Measurements from ENCODE around the gene C1orf21.

Gene C1orf21

DNA sequence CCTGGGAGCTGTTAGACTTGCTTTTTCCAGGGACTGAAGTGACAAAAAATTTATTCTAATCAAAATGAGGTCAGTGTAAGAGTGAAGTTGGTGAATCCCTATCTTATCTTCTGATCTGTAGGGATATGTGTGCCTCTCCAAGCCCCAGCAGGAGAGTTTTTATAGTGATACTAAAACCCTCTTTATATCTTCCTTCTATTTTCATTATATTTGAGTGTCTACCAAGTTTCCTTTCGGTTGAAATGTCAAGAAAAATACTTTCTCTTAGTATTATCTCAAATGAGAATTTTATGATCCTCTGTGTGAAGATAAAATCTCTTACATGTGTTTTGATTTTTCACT, 18.9 kb downstream of the C1orf21 start:
- TF ChIP-seq, protein P1, sequence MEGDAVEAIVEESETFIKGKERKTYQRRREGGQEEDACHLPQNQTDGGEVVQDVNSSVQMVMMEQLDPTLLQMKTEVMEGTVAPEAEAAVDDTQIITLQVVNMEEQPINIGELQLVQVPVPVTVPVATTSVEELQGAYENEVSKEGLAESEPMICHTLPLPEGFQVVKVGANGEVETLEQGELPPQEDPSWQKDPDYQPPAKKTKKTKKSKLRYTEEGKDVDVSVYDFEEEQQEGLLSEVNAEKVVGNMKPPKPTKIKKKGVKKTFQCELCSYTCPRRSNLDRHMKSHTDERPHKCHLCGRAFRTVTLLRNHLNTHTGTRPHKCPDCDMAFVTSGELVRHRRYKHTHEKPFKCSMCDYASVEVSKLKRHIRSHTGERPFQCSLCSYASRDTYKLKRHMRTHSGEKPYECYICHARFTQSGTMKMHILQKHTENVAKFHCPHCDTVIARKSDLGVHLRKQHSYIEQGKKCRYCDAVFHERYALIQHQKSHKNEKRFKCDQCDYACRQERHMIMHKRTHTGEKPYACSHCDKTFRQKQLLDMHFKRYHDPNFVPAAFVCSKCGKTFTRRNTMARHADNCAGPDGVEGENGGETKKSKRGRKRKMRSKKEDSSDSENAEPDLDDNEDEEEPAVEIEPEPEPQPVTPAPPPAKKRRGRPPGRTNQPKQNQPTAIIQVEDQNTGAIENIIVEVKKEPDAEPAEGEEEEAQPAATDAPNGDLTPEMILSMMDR (IDR thresholded peaks at IDR 0.05), result no peak

DNA sequence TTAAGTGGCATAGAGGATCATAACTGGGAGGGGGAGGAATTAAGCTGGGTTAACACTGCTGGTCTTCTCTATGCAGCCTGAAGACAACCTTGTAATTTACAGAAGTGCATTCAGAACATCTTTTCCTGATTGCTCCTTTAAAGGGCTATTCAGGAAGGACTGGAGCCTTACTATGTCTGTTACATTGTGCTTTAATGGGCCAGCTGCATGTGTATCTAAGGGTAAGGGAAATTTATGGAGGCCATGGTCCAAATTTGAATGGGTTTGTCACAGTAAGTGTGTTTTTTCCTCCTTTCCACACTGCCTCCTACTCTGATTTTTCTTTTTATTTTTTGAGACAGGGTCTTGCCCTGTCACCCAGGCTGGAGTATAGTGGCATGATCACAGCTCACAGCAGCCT, 19.6 kb downstream of the C1orf21 start:
- TF ChIP-seq, protein P1 (IDR thresholded peaks at IDR 0.05), result no peak

DNA sequence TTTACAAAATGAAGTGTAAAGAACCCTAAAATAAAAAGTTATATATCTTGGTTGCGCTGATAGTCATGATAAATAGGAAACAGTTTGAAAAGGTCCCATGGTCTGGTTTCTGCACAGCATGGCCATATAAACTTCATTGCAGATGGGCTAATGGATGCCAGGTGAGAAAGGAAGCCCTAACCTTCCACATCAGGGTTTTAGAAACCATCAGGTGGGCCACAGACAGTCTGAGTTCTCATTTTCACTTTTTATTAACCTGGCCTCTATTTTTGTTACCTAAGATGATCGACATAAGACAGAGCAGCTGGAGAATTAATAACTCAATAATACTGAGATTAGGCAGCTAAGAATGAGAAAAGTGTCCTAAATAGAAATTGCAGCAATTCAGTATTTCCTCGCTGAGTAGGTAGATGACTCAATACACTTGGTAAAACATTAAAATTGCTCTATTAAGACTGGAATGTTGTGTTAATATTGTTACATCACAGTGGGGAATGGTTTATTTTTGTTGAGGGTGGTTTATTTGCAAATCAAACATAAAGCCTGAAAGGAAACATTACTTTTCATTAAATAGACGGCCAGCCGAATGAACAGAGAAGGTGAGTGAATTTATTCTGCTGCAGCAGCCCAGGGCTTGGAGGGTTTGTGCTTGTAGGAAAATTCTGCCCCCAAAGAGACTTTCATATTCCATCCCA, 21.1 kb downstream of the C1orf21 start:
- TF ChIP-seq, protein P1 (IDR thresholded peaks at IDR 0.05), result no peak

DNA sequence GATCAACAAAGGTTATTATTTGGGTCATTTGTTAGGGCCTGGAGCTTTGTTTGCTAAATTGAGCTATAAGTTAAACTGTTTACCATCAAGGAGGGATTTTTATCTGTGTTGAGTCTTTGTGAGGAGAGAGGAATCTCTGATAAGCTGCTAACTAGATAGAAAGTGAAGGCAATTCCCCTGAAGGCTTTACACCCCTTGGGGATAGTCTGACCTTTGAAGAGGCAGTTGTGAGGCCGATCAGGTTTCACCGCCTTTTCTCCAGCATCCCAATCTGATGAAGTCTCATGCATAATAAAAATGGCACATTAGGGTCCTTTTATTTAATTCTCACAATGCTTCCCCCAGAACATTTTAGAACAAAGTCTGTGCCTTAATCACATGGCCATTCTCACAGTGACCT, 21.8 kb downstream of the C1orf21 start:
- TF ChIP-seq, protein P1 (IDR thresholded peaks at IDR 0.05), result no peak

DNA sequence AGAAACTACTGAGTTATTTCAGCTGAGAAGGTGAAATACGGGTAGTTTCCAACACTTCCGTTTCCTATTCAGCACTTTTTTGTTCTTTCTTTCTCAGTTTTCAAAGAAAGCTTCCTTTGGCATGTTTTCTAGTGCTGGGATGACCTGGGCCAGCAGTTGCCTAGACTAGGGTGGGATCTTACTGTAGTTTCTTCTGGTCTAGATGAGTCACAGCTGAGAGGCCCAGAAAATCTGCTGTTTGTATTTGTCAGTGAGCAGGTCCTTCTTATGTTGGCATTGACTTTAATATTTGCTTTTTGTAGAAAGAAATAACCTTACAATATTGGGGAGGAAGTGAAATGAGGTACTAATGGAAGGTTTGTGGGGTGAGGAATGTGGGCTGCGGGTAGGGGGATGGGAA, 22.2 kb downstream of the C1orf21 start:
- TF ChIP-seq, protein P1 (IDR thresholded peaks at IDR 0.05), result no peak

DNA sequence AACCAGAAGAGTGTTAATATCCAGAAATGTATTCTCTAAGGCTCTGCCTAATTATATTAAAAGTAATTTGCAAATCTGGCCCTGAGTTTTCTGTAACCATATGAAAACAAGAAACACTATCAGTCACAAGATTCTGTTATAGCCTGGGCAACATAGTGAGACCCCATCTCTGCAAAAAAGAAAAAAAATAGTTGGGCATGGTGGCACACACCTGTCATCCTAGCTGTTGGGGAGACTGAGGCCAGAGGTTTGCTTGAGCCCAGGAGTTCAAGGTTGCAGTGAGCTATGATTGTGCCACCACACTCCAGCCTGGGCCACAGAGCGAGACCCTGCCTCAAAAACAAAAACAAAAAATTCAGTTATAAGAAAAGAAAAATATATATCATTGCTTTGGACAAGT, 25.6 kb downstream of the C1orf21 start:
- TF ChIP-seq, protein P1 (IDR thresholded peaks at IDR 0.05), result no peak

DNA sequence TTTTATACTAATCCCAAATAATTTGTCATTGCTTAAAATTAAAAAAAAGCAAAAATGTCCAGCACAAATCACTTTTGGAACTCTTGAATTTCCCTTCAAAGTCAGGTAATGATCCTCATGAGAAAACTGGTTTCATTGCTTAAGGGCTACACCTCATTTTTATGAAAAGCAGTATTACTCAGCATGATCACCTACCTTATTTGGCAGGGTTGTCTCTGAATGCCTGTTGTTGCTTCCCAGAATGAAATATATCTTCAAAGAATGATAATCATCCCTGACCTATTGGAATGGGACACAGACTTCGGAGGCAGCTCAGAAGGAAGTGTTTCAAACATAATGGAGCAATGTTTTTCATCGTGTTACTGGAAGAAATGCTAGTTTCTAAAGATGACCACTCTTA, 29.7 kb downstream of the C1orf21 start:
- TF ChIP-seq, protein P1 (IDR thresholded peaks at IDR 0.05), result no peak

DNA sequence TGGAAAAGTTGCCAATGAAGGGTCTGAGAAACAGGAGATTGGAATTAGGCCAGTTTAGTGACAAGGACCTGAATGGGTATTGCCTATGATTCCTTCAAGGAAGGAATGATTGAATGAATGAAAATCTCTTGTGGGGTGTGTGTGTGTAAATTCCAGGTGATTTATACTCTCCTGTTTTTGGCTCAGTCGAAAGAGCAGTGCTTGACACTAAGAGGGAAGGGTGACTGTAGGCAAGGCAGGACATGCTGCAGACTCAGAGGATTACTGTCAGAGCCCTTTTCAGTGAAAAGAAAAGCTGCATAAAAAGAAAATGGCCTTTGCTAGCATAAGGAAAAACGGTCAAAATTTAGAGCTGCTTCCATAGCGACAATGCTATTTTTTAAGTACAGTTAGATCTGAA, 30.1 kb downstream of the C1orf21 start:
- TF ChIP-seq, protein P1 (IDR thresholded peaks at IDR 0.05), result no peak
